Measurements from ENCODE around the gene CCL21. TPM values are rescaled to one million over a fixed set of nuclear protein-coding genes. Genes with fewer than 3 reads are reported as not detected.

The CCL21 gene
- total RNA-seq, 2 experiments from 2014 or later: not detected

Other genes starting within 250 kb of the CCL21 start
- not detected for gene ENHO, start 187.1 kb downstream of the CCL21 start, total RNA-seq
- gene CNTFR, start 120.4 kb downstream of the CCL21 start, total RNA-seq: not detected
- 1 to 10 TPM; 4.4 to 5.1 TPM for gene RPP25L, start 98.0 kb downstream of the CCL21 start, total RNA-seq
- 10 to 100 TPM; 82.8 to 85.3 TPM for gene DCTN3, start 89.6 kb downstream of the CCL21 start, total RNA-seq
- not detected for gene ARID3C, start 81.1 kb downstream of the CCL21 start, total RNA-seq
- 1 to 10 TPM; 8.5 to 9.6 TPM for gene SIGMAR1, start 72.3 kb downstream of the CCL21 start, total RNA-seq
- gene GALT, start 63.5 kb downstream of the CCL21 start, total RNA-seq: 10 to 100 TPM; 64.7 to 68.4 TPM
- gene IL11RA, start 58.0 kb downstream of the CCL21 start, total RNA-seq: 10 to 100 TPM; 67.5 to 68.9 TPM
- not detected for gene CCL27, start 47.5 kb downstream of the CCL21 start, total RNA-seq
- gene CCL19, start 18.9 kb downstream of the CCL21 start, total RNA-seq: not detected
- not detected for gene PHF24, start 248.1 kb upstream of the CCL21 start, total RNA-seq